NCI-H226 (cell line): ENCODE results near the gene PPP2CA.
"Not testable (repeated sequence)": the region's sequence is repeated elsewhere in the genome, so short reads cannot be mapped to it uniquely, and the experiment has no call there.

ENCODE experiments used
- DNase-seq: peaks from one replicate; pipeline ENCODE4 v3.0.0-alpha.2; 2015

The PPP2CA gene

GRCh38 chr5:134245101-134245604 is 19.3 kb upstream of the PPP2CA start:
- peak; percentile 86 for DNase-seq

GRCh38 chr5:134242146-134242545 is 16.3 kb upstream of the PPP2CA start:
- no peak for DNase-seq

- no peak for DNase-seq
Observed at GRCh38 chr5:134240421-134240962, 14.6 kb upstream of the PPP2CA start.

- no peak for DNase-seq
Observed at GRCh38 chr5:134236820-134237219, 10.9 kb upstream of the PPP2CA start.

- no peak for DNase-seq
Observed at GRCh38 chr5:134236318-134236717, 10.4 kb upstream of the PPP2CA start.

- no peak for DNase-seq
Observed at GRCh38 chr5:134228624-134229023, 2.8 kb upstream of the PPP2CA start.

GRCh38 chr5:134227776-134228175 is 1.9 kb upstream of the PPP2CA start:
- no peak for DNase-seq

GRCh38 chr5:134227259-134227658 is 1.4 kb upstream of the PPP2CA start:
- peak; percentile 34 for DNase-seq

- no peak for DNase-seq
Observed at GRCh38 chr5:134226441-134227192, 744 bp upstream of the PPP2CA start.

- DNase-seq = peak; percentile 59
Observed at GRCh38 chr5:134224888-134225779, 739 bp downstream of the PPP2CA start.

GRCh38 chr5:134223406-134224248 is 2.2 kb downstream of the PPP2CA start:
- peak; percentile 18 for DNase-seq

GRCh38 chr5:134221690-134222089 is 4.2 kb downstream of the PPP2CA start:
- DNase-seq = not testable (repeated sequence)

- no peak for DNase-seq
Observed at GRCh38 chr5:134215757-134216156, 10.1 kb downstream of the PPP2CA start.

- peak; percentile 47 for DNase-seq
Observed at GRCh38 chr5:134211263-134212031, 14.4 kb downstream of the PPP2CA start.

GRCh38 chr5:134209477-134210245 is 16.2 kb downstream of the PPP2CA start:
- no peak for DNase-seq

GRCh38 chr5:134207696-134208095 is 18.2 kb downstream of the PPP2CA start:
- DNase-seq = no peak

- no peak for DNase-seq
Observed at GRCh38 chr5:134206627-134207160, 19.2 kb downstream of the PPP2CA start.

GRCh38 chr5:134204575-134204974 is 21.3 kb downstream of the PPP2CA start:
- no peak for DNase-seq

- no peak for DNase-seq
Observed at GRCh38 chr5:134203630-134204029, 22.2 kb downstream of the PPP2CA start.

GRCh38 chr5:134195666-134196065 is 30.2 kb downstream of the PPP2CA start:
- no peak for DNase-seq

- DNase-seq = no peak
Observed at GRCh38 chr5:134189031-134189430, 36.8 kb downstream of the PPP2CA start.
